Measurements from ENCODE around the gene MSI2.

DNA sequence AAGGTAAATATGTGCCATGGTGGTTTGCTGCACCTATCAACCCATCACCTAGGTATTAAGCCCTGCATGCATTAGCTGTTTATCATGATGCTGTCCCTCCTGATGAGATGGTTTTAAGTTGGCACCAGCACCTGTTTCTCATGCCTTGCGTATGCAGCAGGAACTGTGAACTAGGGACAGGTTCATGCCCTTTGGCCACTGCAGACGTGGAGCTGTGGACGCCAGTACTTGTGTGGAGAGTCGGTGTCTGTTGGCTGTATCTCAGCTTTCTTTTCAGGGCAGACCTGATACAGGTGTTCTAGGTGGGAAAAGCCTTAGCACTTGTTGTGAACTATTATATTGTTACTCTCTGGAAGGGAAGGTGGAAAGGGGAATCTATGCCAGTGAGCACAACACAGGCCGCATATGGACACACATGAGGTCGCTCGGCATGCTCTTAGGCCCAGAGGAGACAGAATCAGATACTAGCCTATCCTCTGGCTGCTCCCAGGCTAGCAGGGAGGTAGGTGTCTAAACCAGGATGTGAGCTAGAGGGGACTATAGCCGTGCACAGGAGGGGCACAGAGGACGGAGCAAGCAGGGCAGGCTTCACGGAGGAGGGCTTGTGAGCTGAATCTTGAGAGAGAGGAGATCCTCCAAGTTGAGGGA lies 22.5 kb downstream of the MSI2 start:
- no peak for TF ChIP-seq POLR2A (IDR thresholded peaks at IDR 0.05)
- TF ChIP-seq, protein P1, sequence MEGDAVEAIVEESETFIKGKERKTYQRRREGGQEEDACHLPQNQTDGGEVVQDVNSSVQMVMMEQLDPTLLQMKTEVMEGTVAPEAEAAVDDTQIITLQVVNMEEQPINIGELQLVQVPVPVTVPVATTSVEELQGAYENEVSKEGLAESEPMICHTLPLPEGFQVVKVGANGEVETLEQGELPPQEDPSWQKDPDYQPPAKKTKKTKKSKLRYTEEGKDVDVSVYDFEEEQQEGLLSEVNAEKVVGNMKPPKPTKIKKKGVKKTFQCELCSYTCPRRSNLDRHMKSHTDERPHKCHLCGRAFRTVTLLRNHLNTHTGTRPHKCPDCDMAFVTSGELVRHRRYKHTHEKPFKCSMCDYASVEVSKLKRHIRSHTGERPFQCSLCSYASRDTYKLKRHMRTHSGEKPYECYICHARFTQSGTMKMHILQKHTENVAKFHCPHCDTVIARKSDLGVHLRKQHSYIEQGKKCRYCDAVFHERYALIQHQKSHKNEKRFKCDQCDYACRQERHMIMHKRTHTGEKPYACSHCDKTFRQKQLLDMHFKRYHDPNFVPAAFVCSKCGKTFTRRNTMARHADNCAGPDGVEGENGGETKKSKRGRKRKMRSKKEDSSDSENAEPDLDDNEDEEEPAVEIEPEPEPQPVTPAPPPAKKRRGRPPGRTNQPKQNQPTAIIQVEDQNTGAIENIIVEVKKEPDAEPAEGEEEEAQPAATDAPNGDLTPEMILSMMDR (IDR thresholded peaks at IDR 0.05) = no peak
